ENCODE measurements around the gene SLC9A3.

SLC9A3 gene

DNA sequence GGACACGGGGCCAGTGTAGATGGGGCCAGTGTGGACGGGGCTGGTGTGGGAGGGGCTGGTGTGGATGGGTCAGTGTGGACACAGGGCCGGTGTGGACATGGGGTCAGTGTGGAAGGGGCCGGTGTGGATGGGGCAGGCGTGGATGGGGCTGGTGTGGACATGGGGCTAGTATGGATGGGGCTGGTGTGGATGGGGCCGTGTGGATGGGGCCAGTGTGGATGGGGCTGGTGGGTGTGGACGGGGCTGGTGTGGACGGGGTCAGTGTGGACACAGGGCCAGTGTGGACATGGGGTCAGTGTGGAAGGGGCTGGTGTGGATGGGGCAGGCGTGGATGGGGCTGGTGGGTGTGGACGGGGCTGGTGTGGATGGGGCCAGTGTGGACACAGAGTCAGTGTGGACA lies 23.8 kb downstream of the SLC9A3 start:
- H3K4me3 ChIP-seq (ENCODE audit: low read depth, low read length), result no peak overlapping the region
- TF ChIP-seq, protein P1, sequence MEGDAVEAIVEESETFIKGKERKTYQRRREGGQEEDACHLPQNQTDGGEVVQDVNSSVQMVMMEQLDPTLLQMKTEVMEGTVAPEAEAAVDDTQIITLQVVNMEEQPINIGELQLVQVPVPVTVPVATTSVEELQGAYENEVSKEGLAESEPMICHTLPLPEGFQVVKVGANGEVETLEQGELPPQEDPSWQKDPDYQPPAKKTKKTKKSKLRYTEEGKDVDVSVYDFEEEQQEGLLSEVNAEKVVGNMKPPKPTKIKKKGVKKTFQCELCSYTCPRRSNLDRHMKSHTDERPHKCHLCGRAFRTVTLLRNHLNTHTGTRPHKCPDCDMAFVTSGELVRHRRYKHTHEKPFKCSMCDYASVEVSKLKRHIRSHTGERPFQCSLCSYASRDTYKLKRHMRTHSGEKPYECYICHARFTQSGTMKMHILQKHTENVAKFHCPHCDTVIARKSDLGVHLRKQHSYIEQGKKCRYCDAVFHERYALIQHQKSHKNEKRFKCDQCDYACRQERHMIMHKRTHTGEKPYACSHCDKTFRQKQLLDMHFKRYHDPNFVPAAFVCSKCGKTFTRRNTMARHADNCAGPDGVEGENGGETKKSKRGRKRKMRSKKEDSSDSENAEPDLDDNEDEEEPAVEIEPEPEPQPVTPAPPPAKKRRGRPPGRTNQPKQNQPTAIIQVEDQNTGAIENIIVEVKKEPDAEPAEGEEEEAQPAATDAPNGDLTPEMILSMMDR (IDR thresholded peaks at IDR 0.05; ENCODE audit: low read depth, low read length), result no peak

DNA sequence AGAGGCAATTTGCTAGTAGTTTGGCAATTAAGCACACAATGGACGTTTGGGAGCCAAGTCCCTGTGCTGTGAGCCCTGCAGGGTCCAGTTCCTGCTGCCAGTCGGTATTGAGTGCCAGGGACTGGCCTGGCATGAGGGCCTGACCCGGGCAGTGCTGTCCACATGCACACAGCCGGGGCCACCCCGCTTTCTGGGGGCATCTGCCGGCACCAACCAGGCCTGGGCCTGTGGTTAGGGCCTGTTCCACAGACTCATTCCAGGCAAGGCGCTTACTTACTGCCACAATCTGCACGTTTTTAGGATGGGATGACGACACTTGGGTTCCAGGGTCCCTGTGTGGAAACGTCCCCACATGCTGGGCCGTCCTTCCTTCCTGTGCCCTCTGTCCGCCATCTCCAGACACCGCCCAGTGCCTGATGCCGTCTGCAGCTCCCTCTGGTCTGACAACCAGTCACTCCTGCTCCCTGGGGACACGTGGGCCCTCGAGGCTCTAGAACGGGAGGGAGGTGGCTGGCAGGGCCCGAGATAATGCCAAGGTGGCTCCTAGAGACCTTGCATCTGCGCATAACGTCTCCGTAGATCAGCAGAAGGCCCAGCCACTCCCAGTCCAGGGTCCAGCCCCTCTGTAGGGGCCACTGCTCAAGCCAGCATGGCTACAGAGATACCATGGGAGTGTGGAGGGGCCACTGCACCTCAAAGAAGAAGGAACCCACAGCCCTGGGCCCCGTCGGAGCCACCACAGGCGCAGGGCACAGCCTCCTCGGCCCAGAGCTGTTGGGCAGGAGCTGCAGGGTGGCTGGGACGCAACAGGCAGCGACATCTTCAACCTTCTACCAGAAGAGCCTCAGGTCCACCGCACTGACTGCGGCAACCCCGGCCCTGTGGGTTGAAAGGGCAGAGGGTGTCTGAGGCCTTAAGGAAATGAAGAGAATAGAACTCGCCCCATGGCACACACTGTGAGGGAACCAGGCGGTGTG lies 24.7 kb downstream of the SLC9A3 start:
- TF ChIP-seq, protein P1 (IDR thresholded peaks at IDR 0.05; ENCODE audit: low read depth, low read length), result no peak
- H3K4me3 ChIP-seq (ENCODE audit: low read depth, low read length), result no peak overlapping the region

DNA sequence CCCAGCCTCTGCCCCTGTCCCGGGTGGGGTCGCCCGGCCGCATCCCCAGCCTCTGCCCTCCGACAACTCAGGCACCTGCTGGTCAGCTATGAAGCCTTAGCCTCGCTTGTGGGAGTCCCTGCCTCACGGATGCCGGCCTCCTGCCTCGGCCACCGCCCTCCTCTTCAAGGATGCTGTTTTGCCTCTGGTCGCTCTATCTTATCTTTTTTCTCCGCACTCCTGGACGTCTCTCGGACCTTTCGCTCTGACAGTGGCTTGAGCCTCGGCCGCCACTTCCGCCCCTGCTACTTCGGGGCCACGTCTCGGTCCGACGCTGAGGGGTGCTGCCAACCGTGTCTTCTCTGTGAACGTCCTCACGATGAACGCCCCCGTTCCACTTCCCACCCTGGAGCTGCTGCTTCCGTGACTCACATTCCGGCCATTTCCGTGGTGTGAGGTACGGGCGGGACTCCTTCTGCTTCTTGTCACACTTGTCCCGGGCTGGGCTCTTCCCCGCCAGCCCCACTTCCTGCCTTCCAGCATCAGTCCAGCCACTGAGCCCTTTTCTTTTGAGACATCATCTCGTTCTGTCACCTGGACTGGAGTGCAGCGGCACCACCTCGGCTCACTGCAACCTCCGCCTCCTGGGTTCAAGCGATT lies 26.3 kb downstream of the SLC9A3 start:
- TF ChIP-seq, protein P1 (IDR thresholded peaks at IDR 0.05; ENCODE audit: low read depth, low read length), result no peak
- no peak overlapping the region for H3K4me3 ChIP-seq (ENCODE audit: low read depth, low read length)

DNA sequence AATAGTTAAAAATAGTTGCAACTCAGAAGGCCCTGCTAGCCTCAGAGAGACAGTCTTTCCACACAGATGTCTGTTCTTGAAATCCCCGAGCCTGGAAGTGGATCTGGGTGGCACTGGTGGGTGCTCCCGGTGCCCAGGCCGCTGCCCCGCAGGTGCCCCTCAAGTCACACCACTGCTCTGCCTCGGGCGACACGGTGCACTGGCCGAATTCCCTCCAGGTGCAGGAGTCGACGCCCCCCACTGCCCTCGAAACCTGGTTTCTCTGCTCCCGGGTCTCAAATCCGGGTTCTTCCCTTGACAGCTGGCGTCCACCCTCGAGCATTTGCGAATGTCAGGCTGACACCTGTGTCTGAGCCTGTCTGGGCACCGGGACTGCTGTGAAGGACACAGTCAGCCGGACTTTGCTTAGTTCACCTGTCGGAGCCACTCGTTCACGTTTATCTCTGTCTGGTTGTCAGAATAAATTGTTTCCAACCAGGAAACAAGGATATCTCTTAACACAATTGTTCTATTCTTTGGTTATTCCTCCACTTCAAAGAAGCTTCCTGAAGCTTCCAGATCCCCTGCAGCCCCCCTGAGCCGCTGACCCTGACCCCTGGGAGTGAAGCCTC lies 27.1 kb downstream of the SLC9A3 start:
- no peak overlapping the region for H3K4me3 ChIP-seq (ENCODE audit: low read depth, low read length)
- TF ChIP-seq, protein P1 (IDR thresholded peaks at IDR 0.05; ENCODE audit: low read depth, low read length), result no peak

DNA sequence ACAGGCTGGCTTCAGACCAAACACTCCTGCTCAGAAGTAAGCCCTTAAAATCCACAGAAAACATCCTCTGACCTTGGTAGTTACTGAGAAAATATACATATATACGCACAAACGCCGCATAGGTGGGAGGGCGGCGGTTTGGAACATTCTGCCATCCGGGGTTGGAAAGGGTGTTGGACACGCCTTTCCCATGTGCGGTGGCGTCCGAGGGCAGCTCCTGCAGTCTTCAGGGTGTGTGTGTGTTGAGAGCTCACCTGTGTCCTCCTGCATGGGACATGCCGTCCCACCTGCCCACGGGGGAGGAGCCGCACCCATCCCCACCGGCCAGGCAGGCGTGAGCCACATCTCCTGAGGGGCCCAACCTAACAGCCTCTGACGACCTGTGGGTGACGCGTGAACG lies 28.2 kb downstream of the SLC9A3 start:
- TF ChIP-seq, protein P1 (IDR thresholded peaks at IDR 0.05; ENCODE audit: low read depth, low read length), result no peak
- H3K4me3 ChIP-seq (ENCODE audit: low read depth, low read length), result no peak overlapping the region

DNA sequence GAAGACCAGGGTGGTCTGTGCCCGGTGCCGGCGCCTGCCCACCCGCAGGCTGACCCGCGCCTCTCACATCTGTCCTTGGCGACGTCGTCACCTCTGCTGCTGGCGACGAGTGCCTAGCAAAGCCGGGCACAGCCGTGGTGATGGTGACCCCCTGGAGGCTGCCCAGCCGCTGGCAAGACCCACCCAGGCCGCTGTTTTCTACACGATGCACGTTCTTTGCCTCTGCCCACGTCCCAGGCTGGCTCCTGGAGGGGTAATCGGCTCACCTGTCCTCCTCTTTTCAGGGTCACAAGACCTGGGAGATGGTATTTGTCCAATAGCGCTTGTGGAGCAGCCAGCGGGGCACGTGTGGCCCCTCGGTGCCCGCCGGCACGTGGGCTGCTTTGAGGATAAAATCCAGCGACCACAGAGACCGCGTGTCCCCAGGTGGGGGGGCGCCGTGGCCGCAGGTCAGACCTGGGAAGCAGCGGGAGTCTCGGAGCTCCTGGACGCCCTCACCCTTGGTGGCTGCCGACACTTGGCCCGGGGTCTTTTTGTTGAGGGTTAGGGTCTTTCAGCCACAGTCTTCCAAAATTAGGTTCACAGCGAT lies 29.5 kb downstream of the SLC9A3 start:
- no peak overlapping the region for H3K4me3 ChIP-seq (ENCODE audit: low read depth, low read length)
- TF ChIP-seq, protein P1 (IDR thresholded peaks at IDR 0.05; ENCODE audit: low read depth, low read length), result no peak

Measured in WI38 (cell line).